Spleen (tissue), 11 donors: ENCODE results near the gene GCH1. TPM values are rescaled to one million over a fixed set of nuclear protein-coding genes. Genes with fewer than 3 reads are reported as not detected.

Experiments used
- DNase-seq: peaks from one replicate; pipeline ENCODE4 v3.0.0-alpha.2; 2020
- H3K27ac ChIP-seq, 8 donors: fragments of 200-600 bp; sonication (generic) in 7 of 8; 1 replicate in 4 of 8; 2 replicates in 4 of 8; pipeline versions ENCODE4 v1.5.0 to v1.8.0; 2016 to 2021; ENCODE audit warnings: inconsistent platforms in 4 of 8, mild to moderate bottlenecking in 4 of 8, moderate library complexity in 1 of 8
- H3K27me3 ChIP-seq, 7 donors: fragments of 200-600 bp; sonication (generic) in 6 of 7; replicated peaks in 1 of 7; 1 replicate in 4 of 7; 2 replicates in 3 of 7; pipeline versions ENCODE4 v1.5.0 to v1.8.0; 2016 to 2021; ENCODE audit warnings: inconsistent platforms in 3 of 7, mild to moderate bottlenecking in 1 of 7
- H3K36me3 ChIP-seq, 6 donors: fragments of 200-600 bp; sonication (generic) in 5 of 6; 1 replicate in 4 of 6; 2 replicates in 2 of 6; pipeline versions ENCODE4 v1.5.0 to v1.8.0; 2016 to 2021; ENCODE audit warnings: inconsistent platforms in 2 of 6
- H3K4me1 ChIP-seq, 6 donors: fragments of 200-600 bp; sonication (generic) in 5 of 6; 1 replicate in 3 of 6; 2 replicates in 3 of 6; pipeline versions ENCODE4 v1.5.0 to v1.8.0; 2016 to 2021; ENCODE audit warnings: inconsistent platforms in 3 of 6
- H3K4me3 ChIP-seq, 8 donors: fragments of 200-600 bp; sonication (generic) in 7 of 8; 1 replicate in 4 of 8; 2 replicates in 4 of 8; pipeline versions ENCODE4 v1.5.0 to v1.8.0; 2016 to 2021; ENCODE audit warnings: inconsistent platforms in 4 of 8, mild to moderate bottlenecking in 4 of 8, moderate library complexity in 2 of 8
- H3K9me3 ChIP-seq, 8 donors: fragments of 200-600 bp; sonication (generic) in 7 of 8; 1 replicate in 4 of 8; 2 replicates in 4 of 8; pipeline versions ENCODE4 v1.5.0 to v1.8.0; 2016 to 2021; ENCODE audit warnings: inconsistent platforms in 4 of 8
- CTCF ChIP-seq, 11 experiments: fragments of 200-600 bp in 7 of 11; fragments of 450-650 bp in 4 of 11; sonication (generic) in 4 of 11; IDR thresholded peaks in 8 of 11; conservative IDR thresholded peaks in 3 of 11; 1 replicate in 7 of 11; 2 replicates in 4 of 11; pipeline versions ENCODE4 v1.4.0 to v1.8.0; 2016 to 2021; ENCODE audit warnings: antibody characterized with exemption in 11 of 11, inconsistent platforms in 4 of 11, mild to moderate bottlenecking in 1 of 11
- POLR2A ChIP-seq, 3 donors: fragments of 450-650 bp; IDR thresholded peaks; one replicate each; pipeline ENCODE4 v1.5.1; 2017; ENCODE audit warnings: antibody characterized with exemption in 3 of 3, mild to moderate bottlenecking in 1 of 3
- POLR2AphosphoS5 ChIP-seq, 3 donors: sonication (generic); formaldehyde crosslinking; IDR thresholded peaks; one replicate each; pipeline ENCODE4 v1.5.1; 2017; ENCODE audit warnings: antibody characterized with exemption in 3 of 3
- WGBS, 5 donors: extraction: QIAGEN DNeasy Blood & Tissue Kit in 3 of 5; methylation state at CpG; one replicate each; pipeline versions ENCODE4 v1.1.5 to v1.1.7; 2013 to 2018; 5-methylcytosine and 5-hydroxymethylcytosine counted together
- intact Hi-C: fragments of 100-400 bp; cut with DNase I; formaldehyde crosslinking; loops from one replicate; pipeline ENCODE4 v1.15.0; 2023; ENCODE audit warnings: low total_unique reads
- polyA plus RNA-seq, 3 donors: library from polyadenylated mRNA; stranded (reverse); fragments of 200-250 nt; gene quantifications; one replicate each; pipeline ENCODE4 v1.2.1, GENCODE V29; 2013
- total RNA-seq, 7 donors: library from RNA; depleted of rRNA in 3 of 7; stranded (reverse); fragments of >200 nt in 3 of 7; fragmentation: NEBNext Ultra II Directional in 4 of 7; extraction: Animal tissue kit (Norgen Biotek cat#: 25700) in 4 of 7; gene quantifications; one replicate each; pipeline versions ENCODE4 v1.1.0 to v1.2.1, GENCODE V29; 2016 to 2021
- donor health status: healthy with polysubstance abuse.
- donor health status: DM: no; HTN: no; CAD: no; lungs with moderate emphysema.
- donor health status: DM: no; HTN: no; CAD: no.
- donor health status: Bipolar disorder and iron deficiency.
- donor health status: healthy.
- donor health status: DM: no; HTN: no; CAD: no.
- donor health status: DM: yes; HTN: yes; CAD: no.

The GCH1 gene
- total and polyA plus RNA-seq, 10 donors = 11.2 to 23.3 (median 20.3) TPM

GRCh38 chr14:54935100-54935499, 32.5 kb upstream of the GCH1 start:
- H3K36me3 ChIP-seq = peaks cover 0 to under 1% (median 0%) of the 10 kb centered on the region in 6 donors
- intact Hi-C loops = no loop called here
- 48 to 50% (median 49%) methylated on average over 2 of the region's 2 CpGs for WGBS, 5 donors
- no peaks in the 10 kb centered on the region for H3K27me3 ChIP-seq
- no peak for DNase-seq
- no peak overlapping the region for H3K27ac ChIP-seq
- no peaks in the 10 kb centered on the region for H3K4me1 ChIP-seq
- H3K9me3 ChIP-seq = no peaks in the 10 kb centered on the region
- TF ChIP-seq POLR2A (IDR thresholded peaks at IDR 0.05) (no peak), POLR2AphosphoS5 (IDR thresholded peaks at IDR 0.05) (no peak), CTCF (IDR thresholded peaks at IDR 0.05 in 8 of 11, conservative IDR thresholded peaks at IDR 0.05 in 3 of 11) (no peak)
- H3K4me3 ChIP-seq = no peak overlapping the region

- WGBS, 5 donors = 89 to 93% (median 91%) methylated on average over 1 of the region's 1 CpG
- DNase-seq = no peak
- TF ChIP-seq POLR2AphosphoS5 (IDR thresholded peaks at IDR 0.05) (no peak), CTCF (IDR thresholded peaks at IDR 0.05 in 8 of 11, conservative IDR thresholded peaks at IDR 0.05 in 3 of 11) (no peak), POLR2A (IDR thresholded peaks at IDR 0.05) (no peak)
- intact Hi-C loops = no loop called here
- Histone ChIP-seq H3K27ac (no peak overlapping the region), H3K4me3 (no peak overlapping the region), H3K9me3 (no peaks in the 10 kb centered on the region), H3K4me1 (no peaks in the 10 kb centered on the region), H3K27me3 (no peaks in the 10 kb centered on the region), H3K36me3 (no peaks in the 10 kb centered on the region)
Observed at GRCh38 chr14:54933006-54933405, 30.4 kb upstream of the GCH1 start.

GRCh38 chr14:54931598-54932340, 29.1 kb upstream of the GCH1 start:
- H3K36me3 ChIP-seq = no peaks in the 10 kb centered on the region
- no peak for DNase-seq
- H3K9me3 ChIP-seq = no peaks in the 10 kb centered on the region
- H3K27me3 ChIP-seq = no peaks in the 10 kb centered on the region
- H3K27ac ChIP-seq = no peak overlapping the region
- H3K4me1 ChIP-seq = no peaks in the 10 kb centered on the region
- 93 to 98% (median 95%) methylated on average over 3 of the region's 3 CpGs for WGBS, 5 donors
- TF ChIP-seq POLR2AphosphoS5 (IDR thresholded peaks at IDR 0.05) (no peak), POLR2A (IDR thresholded peaks at IDR 0.05) (no peak), CTCF (IDR thresholded peaks at IDR 0.05 in 8 of 11, conservative IDR thresholded peaks at IDR 0.05 in 3 of 11) (no peak)
- H3K4me3 ChIP-seq = no peak overlapping the region
- intact Hi-C loops = no loop called here

GRCh38 chr14:54931101-54931500, 28.5 kb upstream of the GCH1 start:
- H3K9me3 ChIP-seq = no peaks in the 10 kb centered on the region
- no peak overlapping the region for H3K4me3 ChIP-seq
- intact Hi-C loops = no loop called here
- TF ChIP-seq POLR2A (IDR thresholded peaks at IDR 0.05) = no peak
- TF ChIP-seq POLR2AphosphoS5 (IDR thresholded peaks at IDR 0.05) = no peak
- TF ChIP-seq CTCF (IDR thresholded peaks at IDR 0.05 in 8 of 11, conservative IDR thresholded peaks at IDR 0.05 in 3 of 11) = no peak
- no peak overlapping the region for H3K27ac ChIP-seq
- DNase-seq = no peak
- no peaks in the 10 kb centered on the region for H3K27me3 ChIP-seq
- 89 to 91% (median 91%) methylated on average over 1 of the region's 1 CpG for WGBS, 5 donors
- no peaks in the 10 kb centered on the region for H3K36me3 ChIP-seq
- no peaks in the 10 kb centered on the region for H3K4me1 ChIP-seq
